ENCODE data around the gene FAM107B. TPM values are rescaled to one million over a fixed set of nuclear protein-coding genes. Genes with fewer than 3 reads are reported as not detected.
A peak's percentile ranks its signal among the peaks of the same experiment; 100 is the strongest.

Gene FAM107B
- total and polyA plus RNA-seq, 10 of the 15 experiments (the other 5 are each of a cell fraction or from before 2014, with no cell fraction given) = 22.9 to 162 (median 86.6) TPM

DNA sequence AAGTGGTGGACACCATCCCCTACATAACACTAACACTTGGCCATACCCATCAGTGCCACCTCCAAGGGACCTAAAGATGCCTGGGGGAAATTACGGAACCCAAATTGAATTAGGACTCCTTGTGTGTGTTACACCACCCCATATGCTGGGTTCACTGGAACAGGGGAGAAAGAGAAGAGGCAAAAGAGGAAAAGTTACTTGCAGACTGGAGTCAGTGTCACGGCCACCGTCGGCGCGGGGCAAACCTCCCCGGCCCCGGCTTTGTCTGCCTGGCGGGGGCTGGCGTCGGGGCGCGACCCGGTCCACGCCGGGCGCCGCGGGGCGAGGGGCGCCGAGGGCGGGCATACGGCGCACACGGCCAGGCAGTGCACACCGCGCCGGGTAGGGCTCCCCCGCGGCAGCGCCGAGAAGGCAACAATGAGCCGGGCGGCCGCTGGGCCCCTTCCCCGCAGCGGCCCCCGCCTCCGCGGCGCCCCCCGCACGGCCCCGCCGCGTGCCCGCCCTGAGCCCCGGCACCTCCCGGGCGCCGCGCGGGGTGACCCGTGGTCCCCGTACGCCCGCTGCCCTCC is 171.1 kb downstream of the FAM107B start (continued):
- TF ChIP-seq, protein P1, sequence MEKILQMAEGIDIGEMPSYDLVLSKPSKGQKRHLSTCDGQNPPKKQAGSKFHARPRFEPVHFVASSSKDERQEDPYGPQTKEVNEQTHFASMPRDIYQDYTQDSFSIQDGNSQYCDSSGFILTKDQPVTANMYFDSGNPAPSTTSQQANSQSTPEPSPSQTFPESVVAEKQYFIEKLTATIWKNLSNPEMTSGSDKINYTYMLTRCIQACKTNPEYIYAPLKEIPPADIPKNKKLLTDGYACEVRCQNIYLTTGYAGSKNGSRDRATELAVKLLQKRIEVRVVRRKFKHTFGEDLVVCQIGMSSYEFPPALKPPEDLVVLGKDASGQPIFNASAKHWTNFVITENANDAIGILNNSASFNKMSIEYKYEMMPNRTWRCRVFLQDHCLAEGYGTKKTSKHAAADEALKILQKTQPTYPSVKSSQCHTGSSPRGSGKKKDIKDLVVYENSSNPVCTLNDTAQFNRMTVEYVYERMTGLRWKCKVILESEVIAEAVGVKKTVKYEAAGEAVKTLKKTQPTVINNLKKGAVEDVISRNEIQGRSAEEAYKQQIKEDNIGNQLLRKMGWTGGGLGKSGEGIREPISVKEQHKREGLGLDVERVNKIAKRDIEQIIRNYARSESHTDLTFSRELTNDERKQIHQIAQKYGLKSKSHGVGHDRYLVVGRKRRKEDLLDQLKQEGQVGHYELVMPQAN (conservative IDR thresholded peaks at IDR 0.05) = 0 out of 2 replicates have a peak, but pooled peaks have one; percentile 27
- TF ChIP-seq, protein P2, sequence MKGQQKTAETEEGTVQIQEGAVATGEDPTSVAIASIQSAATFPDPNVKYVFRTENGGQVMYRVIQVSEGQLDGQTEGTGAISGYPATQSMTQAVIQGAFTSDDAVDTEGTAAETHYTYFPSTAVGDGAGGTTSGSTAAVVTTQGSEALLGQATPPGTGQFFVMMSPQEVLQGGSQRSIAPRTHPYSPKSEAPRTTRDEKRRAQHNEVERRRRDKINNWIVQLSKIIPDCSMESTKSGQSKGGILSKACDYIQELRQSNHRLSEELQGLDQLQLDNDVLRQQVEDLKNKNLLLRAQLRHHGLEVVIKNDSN (IDR thresholded peaks at IDR 0.05; ENCODE audit: borderline replicate concordance, extremely low read length, insufficient read depth, low read depth, low read length) = no peak
- TF ChIP-seq ASH2L (IDR thresholded peaks at IDR 0.05; ENCODE audit: borderline replicate concordance, low read depth) (no peak), BHLHE40 (IDR thresholded peaks at IDR 0.05; ENCODE audit: borderline replicate concordance in 1 of 2, low read depth in 2 of 2, low read length in 1 of 2) (peak in 1 of 2 experiments; percentile 18; a peak in 1 of 4 replicates), SREBF2 (IDR thresholded peaks at IDR 0.05; ENCODE audit: low read length) (no peak), MYB (IDR thresholded peaks at IDR 0.05; ENCODE audit: borderline replicate concordance, low read depth, low read length) (no peak), LARP7 (IDR thresholded peaks at IDR 0.05) (peak; percentile 57; the same call in 1 of the 2 replicates), SUZ12 (IDR thresholded peaks at IDR 0.05; ENCODE audit: unreplicated experiment) (no peak), RBBP5 (conservative IDR thresholded peaks at IDR 0.05) (no peak), CBX5 (IDR thresholded peaks at IDR 0.05; ENCODE audit: low read depth) (no peak), IKZF1 (conservative IDR thresholded peaks at IDR 0.05) (peak; percentile 47; the same call in 1 of the 2 replicates), TARDBP (IDR thresholded peaks at IDR 0.05; ENCODE audit: borderline replicate concordance) (no peak), ZSCAN29 (IDR thresholded peaks at IDR 0.05) (no peak), ZNF207 (IDR thresholded peaks at IDR 0.05; ENCODE audit: borderline replicate concordance) (no peak), IRF4 (IDR thresholded peaks at IDR 0.05; ENCODE audit: low read depth, low read length) (no peak), BACH1 (IDR thresholded peaks at IDR 0.05; ENCODE audit: borderline replicate concordance) (peak; percentile 59), NBN (IDR thresholded peaks at IDR 0.05) (no peak), NR2F1 (conservative IDR thresholded peaks at IDR 0.05) (0 out of 2 replicates have a peak, but pooled peaks have one; percentile 36), SP1 (IDR thresholded peaks at IDR 0.05; ENCODE audit: low read depth, low read length) (no peak)
- TF ChIP-seq, protein P3, sequence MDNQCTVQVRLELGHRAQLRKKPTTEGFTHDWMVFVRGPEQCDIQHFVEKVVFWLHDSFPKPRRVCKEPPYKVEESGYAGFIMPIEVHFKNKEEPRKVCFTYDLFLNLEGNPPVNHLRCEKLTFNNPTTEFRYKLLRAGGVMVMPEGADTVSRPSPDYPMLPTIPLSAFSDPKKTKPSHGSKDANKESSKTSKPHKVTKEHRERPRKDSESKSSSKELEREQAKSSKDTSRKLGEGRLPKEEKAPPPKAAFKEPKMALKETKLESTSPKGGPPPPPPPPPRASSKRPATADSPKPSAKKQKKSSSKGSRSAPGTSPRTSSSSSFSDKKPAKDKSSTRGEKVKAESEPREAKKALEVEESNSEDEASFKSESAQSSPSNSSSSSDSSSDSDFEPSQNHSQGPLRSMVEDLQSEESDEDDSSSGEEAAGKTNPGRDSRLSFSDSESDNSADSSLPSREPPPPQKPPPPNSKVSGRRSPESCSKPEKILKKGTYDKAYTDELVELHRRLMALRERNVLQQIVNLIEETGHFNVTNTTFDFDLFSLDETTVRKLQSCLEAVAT (IDR thresholded peaks at IDR 0.05) = peak; percentile 15; the same call in 1 of the 2 replicates
- TF ChIP-seq, protein P4, sequence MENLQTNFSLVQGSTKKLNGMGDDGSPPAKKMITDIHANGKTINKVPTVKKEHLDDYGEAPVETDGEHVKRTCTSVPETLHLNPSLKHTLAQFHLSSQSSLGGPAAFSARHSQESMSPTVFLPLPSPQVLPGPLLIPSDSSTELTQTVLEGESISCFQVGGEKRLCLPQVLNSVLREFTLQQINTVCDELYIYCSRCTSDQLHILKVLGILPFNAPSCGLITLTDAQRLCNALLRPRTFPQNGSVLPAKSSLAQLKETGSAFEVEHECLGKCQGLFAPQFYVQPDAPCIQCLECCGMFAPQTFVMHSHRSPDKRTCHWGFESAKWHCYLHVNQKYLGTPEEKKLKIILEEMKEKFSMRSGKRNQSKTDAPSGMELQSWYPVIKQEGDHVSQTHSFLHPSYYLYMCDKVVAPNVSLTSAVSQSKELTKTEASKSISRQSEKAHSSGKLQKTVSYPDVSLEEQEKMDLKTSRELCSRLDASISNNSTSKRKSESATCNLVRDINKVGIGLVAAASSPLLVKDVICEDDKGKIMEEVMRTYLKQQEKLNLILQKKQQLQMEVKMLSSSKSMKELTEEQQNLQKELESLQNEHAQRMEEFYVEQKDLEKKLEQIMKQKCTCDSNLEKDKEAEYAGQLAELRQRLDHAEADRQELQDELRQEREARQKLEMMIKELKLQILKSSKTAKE (IDR thresholded peaks at IDR 0.05; ENCODE audit: low read depth, poor library complexity, severe bottlenecking) = no peak
- TF ChIP-seq, protein P5, sequence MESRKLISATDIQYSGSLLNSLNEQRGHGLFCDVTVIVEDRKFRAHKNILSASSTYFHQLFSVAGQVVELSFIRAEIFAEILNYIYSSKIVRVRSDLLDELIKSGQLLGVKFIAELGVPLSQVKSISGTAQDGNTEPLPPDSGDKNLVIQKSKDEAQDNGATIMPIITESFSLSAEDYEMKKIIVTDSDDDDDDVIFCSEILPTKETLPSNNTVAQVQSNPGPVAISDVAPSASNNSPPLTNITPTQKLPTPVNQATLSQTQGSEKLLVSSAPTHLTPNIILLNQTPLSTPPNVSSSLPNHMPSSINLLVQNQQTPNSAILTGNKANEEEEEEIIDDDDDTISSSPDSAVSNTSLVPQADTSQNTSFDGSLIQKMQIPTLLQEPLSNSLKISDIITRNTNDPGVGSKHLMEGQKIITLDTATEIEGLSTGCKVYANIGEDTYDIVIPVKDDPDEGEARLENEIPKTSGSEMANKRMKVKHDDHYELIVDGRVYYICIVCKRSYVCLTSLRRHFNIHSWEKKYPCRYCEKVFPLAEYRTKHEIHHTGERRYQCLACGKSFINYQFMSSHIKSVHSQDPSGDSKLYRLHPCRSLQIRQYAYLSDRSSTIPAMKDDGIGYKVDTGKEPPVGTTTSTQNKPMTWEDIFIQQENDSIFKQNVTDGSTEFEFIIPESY (IDR thresholded peaks at IDR 0.05) = no peak

All from GM12878 (cell line).